K562 (cell line): ENCODE results near the gene NCOA4. TPM values are rescaled to one million over a fixed set of nuclear protein-coding genes. Genes with fewer than 3 reads are reported as not detected.
A peak's percentile ranks its signal among the peaks of the same experiment; 100 is the strongest.

Experiments used
- FOXK2 ChIP-seq, 2 experiments: fragments of 450-650 bp; IDR thresholded peaks in 1 of 2; conservative IDR thresholded peaks in 1 of 2; 2 replicates each; pipeline ENCODE4 v1.6.1; 2016; ENCODE audit warnings: low read depth in 2 of 2, mild to moderate bottlenecking in 1 of 2
- JUND ChIP-seq, 2 experiments: IDR thresholded peaks; 2 replicates in 1 of 2; 3 replicates in 1 of 2; pipeline ENCODE4 v1.6.1; 2011; ENCODE audit warnings: borderline replicate concordance in 2 of 2, low read depth in 2 of 2, low read length in 2 of 2, improper control_type of control experiment in 1 of 2, missing biosample characterization in 1 of 2, missing genetic modification characterization in 1 of 2, missing genetic modification reagents in 1 of 2
- KLF1 ChIP-seq: fragments of 450-650 bp; IDR thresholded peaks from 2 replicates; pipeline ENCODE4 v1.6.1; 2016; ENCODE audit warnings: missing genetic modification characterization, missing compliant biosample characterization
- MLLT1 ChIP-seq, 2 experiments: fragments of 450-650 bp; IDR thresholded peaks; 2 replicates each; pipeline ENCODE4 v1.6.1; 2016
- NONO ChIP-seq, 2 experiments: fragments of 200-400 bp in 1 of 2; fragments of 450-650 bp in 1 of 2; formaldehyde crosslinking in 1 of 2; IDR thresholded peaks; 2 replicates each; pipeline ENCODE4 v1.6.1; 2017; ENCODE audit warnings: low read depth in 2 of 2, mild to moderate bottlenecking in 2 of 2, moderate library complexity in 2 of 2, low read length in 1 of 2
- POLR3A ChIP-seq: IDR thresholded peaks from 2 replicates; pipeline ENCODE4 v1.6.1; 2011; ENCODE audit warnings: borderline replicate concordance, mild to moderate bottlenecking, moderate library complexity; ENCODE audit not compliant: insufficient read length, insufficient read depth; ENCODE audit errors: extremely low read depth
- RBM34 ChIP-seq: fragments of 200-400 bp; formaldehyde crosslinking; IDR thresholded peaks from 2 replicates; pipeline ENCODE4 v1.6.1; 2018; ENCODE audit warnings: low read length, borderline replicate concordance; ENCODE audit not compliant: insufficient read depth
- ZBTB40 ChIP-seq, 2 experiments: fragments of 450-650 bp in 1 of 2; sonication (generic) in 1 of 2; formaldehyde crosslinking in 1 of 2; IDR thresholded peaks; 2 replicates each; pipeline versions ENCODE4 v1.7.1 to v1.9.0; 2016 to 2022; ENCODE audit warnings: inconsistent platforms in 1 of 2, mild to moderate bottlenecking in 1 of 2, missing genetic modification reagents in 1 of 2
- ZNF512 ChIP-seq: IDR thresholded peaks from 2 replicates; pipeline ENCODE4 v1.6.1; 2016; ENCODE audit warnings: missing genetic modification characterization, missing compliant biosample characterization
- polyA plus RNA-seq, 8 experiments: library from polyadenylated mRNA; depleted of rRNA in 4 of 8; stranded (reverse) in 5 of 8; unstranded in 3 of 8; fragments of >200 nt; fragmentation: Nextera tagmentation in 2 of 8; fragmentation: Illumina TruSeq in 1 of 8; extraction: Ambion mirVana in 2 of 8; extraction: Trizol in 1 of 8; gene quantifications; 2 replicates each; pipeline versions ENCODE4 v1.2.1 to v1.2.3, GENCODE V29; 2011 to 2014; ENCODE audit warnings: inconsistent platforms in 1 of 8, missing spikeins in 1 of 8
- total RNA-seq, 7 experiments: library from RNA; depleted of rRNA in 6 of 7; stranded (reverse); fragments of >200 nt in 6 of 7; fragmentation: Illumina TruSeq in 2 of 7; extraction: Trizol in 2 of 7; gene quantifications; 2 replicates each; pipeline versions ENCODE4 v1.2.1 to v1.2.3, GENCODE V29; 2011 to 2021; ENCODE audit warnings: low replicate concordance in 1 of 7

The NCOA4 gene
- total and polyA plus RNA-seq, 9 of the 15 experiments (the other 6 are each of a cell fraction or from before 2014, with no cell fraction given) = 89.8 to 283 (median 181) TPM

GRCh38 chr10:46022978-46023702, 7.3 kb downstream of the NCOA4 start (continued):
- TF ChIP-seq JUND (IDR thresholded peaks at IDR 0.05; ENCODE audit: borderline replicate concordance, low read depth, low read length) = peak; percentile 76
- peak; percentile 64; the same call in 1 of the 3 replicates for TF ChIP-seq JUND (tag; IDR thresholded peaks at IDR 0.05; ENCODE audit: borderline replicate concordance, low read depth, low read length)
- TF ChIP-seq POLR3A = no peak
- TF ChIP-seq NONO (IDR thresholded peaks at IDR 0.05; ENCODE audit: low read depth in 2 of 2, low read length in 1 of 2) = peak in 1 of 2 experiments; percentile 75; a peak in 1 of 4 replicates
- TF ChIP-seq MLLT1 (IDR thresholded peaks at IDR 0.05) = peak in 1 of 2 experiments; percentile 57; a peak in 1 of 4 replicates
- no peak for TF ChIP-seq RBM34
- TF ChIP-seq KLF1 (tag) = no peak
- no peak for TF ChIP-seq ZNF512 (tag)
- TF ChIP-seq ZBTB40 (IDR thresholded peaks at IDR 0.05) = 0 out of 2 replicates have a peak, but pooled peaks have one; percentile 17
- TF ChIP-seq ZBTB40 (CRISPR knock-in tag; IDR thresholded peaks at IDR 0.05) = no peak
- TF ChIP-seq FOXK2 (conservative IDR thresholded peaks at IDR 0.05 in 1 of 2, IDR thresholded peaks at IDR 0.05 in 1 of 2; ENCODE audit: low read depth in 2 of 2) = peak; percentile 26 to 39; a peak in 2 of 4 replicates
